GM12878 (cell line): ENCODE results near the gene SNAPC2. TPM values are rescaled to one million over a fixed set of nuclear protein-coding genes. Genes with fewer than 3 reads are reported as not detected.

Experiments
- ATAC-seq: fragments of 200-7000 bp; cut with Tn5 transposase; 3 replicates; pipeline ENCODE4 v1.9.1; 2020; ENCODE audit warnings: mild to moderate bottlenecking, moderate library complexity
- BruUV-seq: library from RNA; stranded (reverse); fragments of 400-500 nt; replicated peaks from 2 replicates; lab custom pipeline; 2021; lab: Mats Ljungman, UMichigan
- CTCF ChIA-PET: fragments of 300-600 bp; sonication (Branson Sonifier 250); formaldehyde crosslinking; extraction: SDS; loops from one replicate; lab custom pipeline; 2021; ENCODE audit warnings: inconsistent platforms; lab: Yijun Ruan, JAX
- POLR2A ChIA-PET: fragments of 350-600 bp; formaldehyde crosslinking; extraction: SDS; loops from one replicate; lab custom pipeline; 2021; ENCODE audit warnings: inconsistent platforms; lab: Charles Lee
- RAD21 ChIA-PET: fragments of 300-600 bp; sonication (Branson Sonifier 250); formaldehyde crosslinking; loops from one replicate; lab custom pipeline; 2023; ENCODE audit warnings: antibody characterized with exemption; ENCODE audit not compliant: unreplicated experiment; lab: Charles Lee
- SMC1A ChIA-PET: fragments of 300-600 bp; sonication (Branson Sonifier 250); formaldehyde crosslinking; loops from one replicate; lab custom pipeline; 2023; ENCODE audit not compliant: unreplicated experiment, uncharacterized antibody; lab: Charles Lee
- DNase-seq: peaks from one replicate; pipeline ENCODE4 v3.0.0-alpha.2; 2011; ENCODE audit warnings: low read depth, low spot score
- FAIRE-seq: peaks from 3 replicates; lab custom pipeline; 2011; peaks lifted over from hg19 to GRCh38; lab: Jason Lieb, UNC
- H2AFZ ChIP-seq: 2 replicates; pipeline ENCODE4 v1.6.0; 2011; ENCODE audit warnings: low read depth, low read length, control low read depth; ENCODE audit not compliant: control insufficient read depth
- H3K27ac ChIP-seq: 2 replicates; pipeline ENCODE4 v1.5.1; 2011; ENCODE audit warnings: control low read depth; ENCODE audit not compliant: control insufficient read depth, insufficient read depth
- H3K27me3 ChIP-seq, 2 experiments: replicated peaks in 1 of 2; 2 replicates each; pipeline versions ENCODE4 v1.6.0 to v1.6.1; 2011; ENCODE audit warnings: low read length in 1 of 2; ENCODE audit not compliant: control insufficient read depth in 2 of 2, insufficient read depth in 2 of 2
- H3K36me3 ChIP-seq, 2 experiments: 2 replicates each; pipeline ENCODE4 v1.5.1; 2011; ENCODE audit warnings: low read length in 1 of 2; ENCODE audit not compliant: control insufficient read depth in 2 of 2, insufficient read depth in 2 of 2
- H3K4me1 ChIP-seq: 2 replicates; pipeline ENCODE4 v1.6.1; 2011; ENCODE audit warnings: mild to moderate bottlenecking, low read length, moderate library complexity, mixed read lengths; ENCODE audit not compliant: control insufficient read depth, insufficient read depth
- H3K4me2 ChIP-seq: 2 replicates; pipeline ENCODE4 v1.6.0; 2011; ENCODE audit warnings: control low read depth; ENCODE audit not compliant: control insufficient read depth, insufficient read depth
- H3K4me3 ChIP-seq: fragments of 200-600 bp; sonication (generic); 2 replicates; pipeline ENCODE4 v1.5.1; 2016
- H3K79me2 ChIP-seq: 2 replicates; pipeline ENCODE4 v1.6.0; 2011; ENCODE audit warnings: low read length; ENCODE audit not compliant: control insufficient read depth, insufficient read depth
- H3K9ac ChIP-seq: 2 replicates; pipeline ENCODE4 v1.8.0; 2011; ENCODE audit warnings: low read length, control low read depth, mixed read lengths; ENCODE audit not compliant: control insufficient read depth, insufficient read depth
- H3K9me3 ChIP-seq: replicated peaks from 3 replicates; pipeline ENCODE4 v1.5.1; 2011; ENCODE audit warnings: mild to moderate bottlenecking, low read length; ENCODE audit not compliant: control insufficient read depth, insufficient read depth
- H4K20me1 ChIP-seq: 2 replicates; pipeline ENCODE4 v1.6.0; 2011; ENCODE audit not compliant: control insufficient read depth, insufficient read depth
- ASH2L ChIP-seq: fragments of 300-600, 200-600 bp; sonication (generic); IDR thresholded peaks from 2 replicates; pipeline ENCODE4 v1.6.1; 2017; ENCODE audit warnings: low read depth, mild to moderate bottlenecking, borderline replicate concordance
- GABPA ChIP-seq: IDR thresholded peaks from 2 replicates; pipeline ENCODE4 v1.6.1; 2014; ENCODE audit warnings: antibody characterized with exemption, low read depth, mild to moderate bottlenecking, inconsistent platforms
- HSF1 ChIP-seq: fragments of 150-350 bp; IDR thresholded peaks from 2 replicates; pipeline ENCODE4 v1.6.1; 2014; ENCODE audit warnings: mild to moderate bottlenecking, low read depth, low read length
- IRF5 ChIP-seq: fragments of 450-650 bp; IDR thresholded peaks from 2 replicates; pipeline ENCODE4 v1.6.1; 2017; ENCODE audit warnings: borderline replicate concordance
- MTA2 ChIP-seq: fragments of 450-650 bp; IDR thresholded peaks from 2 replicates; pipeline ENCODE4 v1.6.1; 2016; ENCODE audit warnings: low read depth, mild to moderate bottlenecking, moderate library complexity
- MYC ChIP-seq: IDR thresholded peaks from 2 replicates; pipeline ENCODE4 v1.6.1; 2011; ENCODE audit warnings: mild to moderate bottlenecking, low read length, moderate library complexity, inconsistent platforms; ENCODE audit not compliant: insufficient read depth, insufficient replicate concordance, insufficient read length, severe bottlenecking
- PAX8 ChIP-seq: fragments of 450-650 bp; IDR thresholded peaks from 2 replicates; pipeline ENCODE4 v1.6.1; 2017; ENCODE audit warnings: mild to moderate bottlenecking, moderate library complexity
- RAD21 ChIP-seq: IDR thresholded peaks from 2 replicates; pipeline ENCODE4 v1.6.1; 2011; ENCODE audit warnings: mild to moderate bottlenecking, low read depth, low read length, moderate library complexity; ENCODE audit not compliant: insufficient read depth
- RBBP5 ChIP-seq: fragments of 200-600 bp; sonication (generic); conservative IDR thresholded peaks from 2 replicates; pipeline ENCODE4 v1.6.1; 2016
- RCOR1 ChIP-seq: conservative IDR thresholded peaks from 2 replicates; pipeline ENCODE4 v1.6.1; 2012; ENCODE audit warnings: low read depth, low read length, improper control_type of control experiment
- RELA ChIP-seq: fragments of 450-650 bp; IDR thresholded peaks from 2 replicates; pipeline ENCODE4 v1.8.0; 2014; ENCODE audit warnings: borderline replicate concordance; ENCODE audit not compliant: partially characterized antibody
- RFX5 ChIP-seq: IDR thresholded peaks from 2 replicates; pipeline ENCODE4 v1.6.1; 2011; ENCODE audit warnings: low read depth, low read length, improper control_type of control experiment
- SMAD1 ChIP-seq: fragments of 450-650 bp; IDR thresholded peaks from 2 replicates; pipeline ENCODE4 v1.6.1; 2018; ENCODE audit warnings: mild to moderate bottlenecking, low read depth; ENCODE audit not compliant: partially characterized antibody
- SP1 ChIP-seq: IDR thresholded peaks from one replicate; pipeline ENCODE4 v1.6.1; 2011; ENCODE audit warnings: low read depth, low read length
- SRF ChIP-seq, 2 experiments: IDR thresholded peaks; 2 replicates each; pipeline ENCODE4 v1.6.1; 2011; ENCODE audit warnings: low read depth in 2 of 2, low read length in 2 of 2, mild to moderate bottlenecking in 1 of 2, moderate library complexity in 1 of 2
- ZNF207 ChIP-seq: fragments of 450-650 bp; IDR thresholded peaks from 2 replicates; pipeline ENCODE4 v1.6.1; 2014; ENCODE audit warnings: antibody characterized with exemption, mild to moderate bottlenecking, borderline replicate concordance
- ZSCAN29 ChIP-seq: fragments of 450-650 bp; IDR thresholded peaks from 2 replicates; pipeline ENCODE4 v1.6.1; 2017; ENCODE audit warnings: mild to moderate bottlenecking, moderate library complexity
- WGBS: methylation state at CpG from one replicate; pipeline ENCODE4 v1.1.6; 2016; ENCODE audit warnings: low lambda C conversion rate; ENCODE audit not compliant: insufficient replicate concordance, insufficient coverage; ENCODE audit errors: missing lambda C conversion rate; 5-methylcytosine and 5-hydroxymethylcytosine counted together
- in situ Hi-C: fragments of 300-500 bp; cut with MboI; formaldehyde crosslinking; loops from 9 replicates; pipeline ENCODE4 v1.14.3; 2018; ENCODE audit warnings: mixed read lengths
- intact Hi-C: fragments of 100-400 bp; cut with micrococcal nuclease; formaldehyde crosslinking; loops from one replicate; pipeline ENCODE4 v1.14.2; 2022; ENCODE audit not compliant: unreplicated experiment
- polyA plus RNA-seq, 11 experiments: library from polyadenylated mRNA; depleted of rRNA in 4 of 11; unstranded in 6 of 11; stranded (reverse) in 5 of 11; fragments of >200 nt; fragmentation: Nextera tagmentation in 4 of 11; fragmentation: Illumina TruSeq in 1 of 11; extraction: Ambion mirVana in 4 of 11; extraction: Trizol in 1 of 11; gene quantifications; 1 replicate in 1 of 11; 2 replicates in 10 of 11; pipeline versions ENCODE4 v1.2.1 to v1.2.3, GENCODE V29; 2011 to 2016; ENCODE audit warnings: inconsistent platforms in 2 of 11, missing spikeins in 2 of 11, low read depth in 1 of 11
- total RNA-seq, 4 experiments: library from RNA; depleted of rRNA in 3 of 4; stranded (reverse); fragments of >200 nt in 3 of 4; fragmentation: Illumina TruSeq in 1 of 4; extraction: Trizol in 1 of 4; gene quantifications; 2 replicates each; pipeline versions ENCODE4 v1.2.1 to v1.2.3, GENCODE V29; 2013 to 2021

Gene SNAPC2
- total and polyA plus RNA-seq, 10 of the 15 experiments (the other 5 are each of a cell fraction or from before 2014, with no cell fraction given): 0.19 to 20.8 (median 12.6) TPM

- H3K9me3 ChIP-seq: no peaks in the 10 kb centered on the region
- no peak for TF ChIP-seq GABPA
- no peak for TF ChIP-seq ZNF207
- no peak for TF ChIP-seq HSF1
- TF ChIP-seq RFX5: no peak
- no peak for TF ChIP-seq IRF5
- TF ChIP-seq RELA: no peak
- no peak for TF ChIP-seq SP1
- TF ChIP-seq RBBP5: no peak
- no peak for TF ChIP-seq MYC
- TF ChIP-seq ZSCAN29: no peak
- no peak for TF ChIP-seq ASH2L
- TF ChIP-seq SMAD1: no peak
- no peak for TF ChIP-seq SRF (IDR thresholded peaks at IDR 0.05; ENCODE audit: low read depth in 2 of 2, low read length in 2 of 2)
- no peak for TF ChIP-seq RCOR1
- TF ChIP-seq MTA2: no peak
- TF ChIP-seq RAD21: no peak
- no peak for TF ChIP-seq PAX8
- TF ChIP-seq, all 136 proteins: peak for 0
- FAIRE-seq: no peak
- no peak for DNase-seq
- RAD21 ChIA-PET: no interaction called here
- H4K20me1 ChIP-seq: no peaks in the 10 kb centered on the region
- H3K27me3 ChIP-seq: no peaks in the 10 kb centered on the region; a peak in 1 of 4 replicates
- CTCF ChIA-PET: no interaction called here
- no peak overlapping the region for H3K4me2 ChIP-seq
- H2AFZ ChIP-seq: no peak overlapping the region
- no peaks in the 10 kb centered on the region for H3K79me2 ChIP-seq
- in situ Hi-C loops: no loop called here
- intact Hi-C loops: no loop called here
- H3K4me3 ChIP-seq: no peak overlapping the region
- ATAC-seq: peak; percentile 21; the same call in 2 of the 3 replicates
- no peaks in the 10 kb centered on the region for H3K36me3 ChIP-seq
- no TSS peak for BruUV-seq
- POLR2A ChIA-PET: no interaction called here
- SMC1A ChIA-PET: no interaction called here
- no peak overlapping the region for H3K9ac ChIP-seq
- 43% methylated on average over 18 of the region's 18 CpGs for WGBS
- H3K4me1 ChIP-seq: no peaks in the 10 kb centered on the region
- no peak overlapping the region for H3K27ac ChIP-seq
Measured at GRCh38 chr19:7894612-7895309, 25.4 kb upstream of the SNAPC2 start.
